ENCODE data around the gene SIGMAR1. TPM values are rescaled to one million over a fixed set of nuclear protein-coding genes. Genes with fewer than 3 reads are reported as not detected.
"Not testable (repeated sequence)": the region's sequence is repeated elsewhere in the genome, so short reads cannot be mapped to it uniquely, and the experiment has no call there.

SIGMAR1 gene
- total RNA-seq, 1 experiment from 2014 or later = 138 TPM

DNA sequence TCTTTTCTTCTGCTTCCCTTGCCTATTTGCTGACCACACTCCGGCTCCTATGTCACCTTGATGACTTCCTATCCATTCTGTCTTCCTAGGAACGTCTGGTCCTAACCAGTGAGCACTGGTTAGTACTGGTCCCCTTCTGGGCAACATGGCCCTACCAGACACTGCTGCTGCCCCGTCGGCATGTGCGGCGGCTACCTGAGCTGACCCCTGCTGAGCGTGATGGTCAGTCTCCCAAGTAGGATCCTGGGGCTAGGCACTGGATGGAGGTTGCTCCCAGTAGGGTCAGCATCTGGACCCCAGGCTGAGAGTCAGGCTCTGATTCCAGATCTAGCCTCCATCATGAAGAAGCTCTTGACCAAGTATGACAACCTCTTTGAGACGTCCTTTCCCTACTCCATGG is 11.1 kb upstream of the SIGMAR1 start:
- no peaks in the 10 kb centered on the region for H3K27me3 ChIP-seq (ENCODE audit: control insufficient read depth, insufficient read depth, low read length)
- DNase-seq = no peak
- H3K36me3 ChIP-seq (replicated peaks; ENCODE audit: control insufficient read depth, insufficient read depth, low read length) = peaks cover 15% of the 10 kb centered on the region
- H3K4me3 ChIP-seq (ENCODE audit: insufficient read depth, low read depth, low read length) = no peak overlapping the region

DNA sequence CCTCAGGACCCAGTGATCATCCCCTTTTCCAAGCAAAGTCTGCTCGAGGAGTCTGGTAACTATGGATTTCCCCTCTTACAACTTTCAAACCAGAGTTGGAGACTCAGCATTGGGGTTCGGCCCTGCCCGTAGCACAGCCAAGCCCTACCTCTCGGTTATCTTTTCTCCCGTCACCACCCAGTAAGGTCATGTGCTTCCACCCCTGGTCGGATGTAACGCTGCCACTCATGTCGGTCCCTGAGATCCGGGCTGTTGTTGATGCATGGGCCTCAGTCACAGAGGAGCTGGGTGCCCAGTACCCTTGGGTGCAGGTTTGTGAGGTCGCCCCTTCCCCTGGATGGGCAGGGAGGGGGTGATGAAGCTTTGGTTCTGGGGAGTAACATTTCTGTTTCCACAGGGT is 10.1 kb upstream of the SIGMAR1 start:
- Histone ChIP-seq H3K27me3 (ENCODE audit: control insufficient read depth, insufficient read depth, low read length) (no peaks in the 10 kb centered on the region), H3K4me3 (ENCODE audit: insufficient read depth, low read depth, low read length) (peak overlapping the region; percentile 80; the same call in 1 of the 2 replicates), H3K36me3 (replicated peaks; ENCODE audit: control insufficient read depth, insufficient read depth, low read length) (peaks cover 15% of the 10 kb centered on the region)
- peak; percentile 17 for DNase-seq

DNA sequence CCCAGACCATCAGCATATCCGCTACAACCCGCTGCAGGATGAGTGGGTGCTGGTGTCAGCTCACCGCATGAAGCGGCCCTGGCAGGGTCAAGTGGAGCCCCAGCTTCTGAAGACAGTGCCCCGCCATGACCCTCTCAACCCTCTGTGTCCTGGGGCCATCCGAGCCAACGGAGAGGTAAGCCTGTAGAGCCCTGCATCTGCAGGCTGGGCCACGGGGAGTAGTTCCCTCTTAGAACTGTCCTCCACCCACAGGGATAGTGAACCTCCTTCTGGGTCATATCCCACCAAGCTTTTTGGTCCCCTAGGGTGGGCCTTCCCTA is 9.5 kb upstream of the SIGMAR1 start:
- no peaks in the 10 kb centered on the region for H3K27me3 ChIP-seq (ENCODE audit: control insufficient read depth, insufficient read depth, low read length)
- peaks cover 15% of the 10 kb centered on the region for H3K36me3 ChIP-seq (replicated peaks; ENCODE audit: control insufficient read depth, insufficient read depth, low read length)
- DNase-seq = no peak
- H3K4me3 ChIP-seq (ENCODE audit: insufficient read depth, low read depth, low read length) = peak overlapping the region; percentile 80

- peak within 1 kb of the TSS; percentile 80 for H3K4me3 ChIP-seq (ENCODE audit: insufficient read depth, low read depth, low read length)
- peaks cover 15% of the 10 kb centered on the region for H3K36me3 ChIP-seq (replicated peaks; ENCODE audit: control insufficient read depth, insufficient read depth, low read length)
- H3K27me3 ChIP-seq (ENCODE audit: control insufficient read depth, insufficient read depth, low read length) = no peaks in the 10 kb centered on the region
- DNase-seq = peak; percentile 99
Measured at GRCh38 chr9:34646211-34647083, 8.9 kb upstream of the SIGMAR1 start, which contains the start of gene GALT. Gene GALT (plus strand): TSS chr9:34646675. CDS start chr9:34646705, 30 bp downstream.

GRCh38 chr9:34644766-34645314 is 7.3 kb upstream of the SIGMAR1 start:
- Histone ChIP-seq H3K36me3 (replicated peaks; ENCODE audit: control insufficient read depth, insufficient read depth, low read length) (peaks cover 15% of the 10 kb centered on the region), H3K27me3 (ENCODE audit: control insufficient read depth, insufficient read depth, low read length) (no peaks in the 10 kb centered on the region), H3K4me3 (ENCODE audit: insufficient read depth, low read depth, low read length) (no peak overlapping the region)
- peak; percentile 53 for DNase-seq

DNA sequence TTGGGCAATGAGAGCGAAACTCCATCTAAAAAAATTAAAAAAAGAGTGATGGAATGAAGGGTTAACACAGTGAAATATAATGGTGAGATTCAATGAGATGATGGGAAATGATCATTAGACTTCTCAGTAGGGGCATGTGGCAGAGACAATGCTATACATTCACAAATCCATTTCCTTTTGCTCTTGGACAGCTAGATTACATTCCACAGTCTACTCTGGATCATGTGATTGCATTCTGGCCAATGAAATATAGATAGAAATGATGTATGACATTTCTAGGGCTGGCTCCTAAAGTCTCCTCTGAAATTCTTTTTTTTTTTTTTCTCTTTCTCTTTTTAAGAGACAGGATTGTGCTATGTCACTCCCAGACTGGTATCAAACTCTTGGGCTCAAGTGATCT is 5.1 kb upstream of the SIGMAR1 start:
- no peaks in the 10 kb centered on the region for H3K36me3 ChIP-seq (replicated peaks; ENCODE audit: control insufficient read depth, insufficient read depth, low read length)
- H3K27me3 ChIP-seq (ENCODE audit: control insufficient read depth, insufficient read depth, low read length) = no peaks in the 10 kb centered on the region
- no peak overlapping the region for H3K4me3 ChIP-seq (ENCODE audit: insufficient read depth, low read depth, low read length)
- DNase-seq = no peak

- not testable (repeated sequence) for H3K27me3 ChIP-seq (ENCODE audit: control insufficient read depth, insufficient read depth, low read length); H3K4me3 ChIP-seq (ENCODE audit: insufficient read depth, low read depth, low read length); DNase-seq; H3K36me3 ChIP-seq (replicated peaks; ENCODE audit: control insufficient read depth, insufficient read depth, low read length)
Measured at GRCh38 chr9:34639322-34639721, 1.7 kb upstream of the SIGMAR1 start.

- no peak for DNase-seq
- Histone ChIP-seq H3K36me3 (replicated peaks; ENCODE audit: control insufficient read depth, insufficient read depth, low read length) (peaks cover 3% of the 10 kb centered on the region), H3K4me3 (ENCODE audit: insufficient read depth, low read depth, low read length) (peak overlapping the region; percentile 96), H3K27me3 (ENCODE audit: control insufficient read depth, insufficient read depth, low read length) (peaks cover 7% of the 10 kb centered on the region)
Measured at GRCh38 chr9:34638138-34638445, 505 bp upstream of the SIGMAR1 start.

- peaks cover 12% of the 10 kb centered on the region for H3K27me3 ChIP-seq (ENCODE audit: control insufficient read depth, insufficient read depth, low read length)
- peaks cover 3% of the 10 kb centered on the region for H3K36me3 ChIP-seq (replicated peaks; ENCODE audit: control insufficient read depth, insufficient read depth, low read length)
- H3K4me3 ChIP-seq (ENCODE audit: insufficient read depth, low read depth, low read length) = peak overlapping the region; percentile 96
- no peak for DNase-seq
Measured at GRCh38 chr9:34636791-34637355, 714 bp downstream of the SIGMAR1 start.

DNA sequence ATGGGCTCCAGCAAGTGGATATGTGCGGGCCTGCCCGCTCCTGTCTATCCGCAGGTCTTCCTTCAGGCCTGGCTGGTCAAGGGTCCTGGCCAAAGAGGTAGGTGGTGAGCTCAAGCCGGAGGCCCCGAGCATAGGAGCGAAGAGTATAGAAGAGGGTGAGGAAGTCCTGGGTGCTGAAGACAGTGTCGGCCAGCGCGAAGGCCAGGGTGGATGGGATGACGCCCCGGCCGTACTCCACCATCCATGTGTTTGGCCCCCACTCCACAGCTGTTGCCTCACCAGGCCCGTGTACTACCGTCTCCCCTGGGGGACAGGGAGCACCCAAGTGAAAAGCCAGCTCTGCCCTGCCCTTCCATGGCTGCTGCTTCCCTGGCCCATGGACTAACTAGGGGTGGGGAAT is 2.0 kb downstream of the SIGMAR1 start:
- Histone ChIP-seq H3K36me3 (replicated peaks; ENCODE audit: control insufficient read depth, insufficient read depth, low read length) (peaks cover 3% of the 10 kb centered on the region), H3K4me3 (ENCODE audit: insufficient read depth, low read depth, low read length) (no peak overlapping the region), H3K27me3 (ENCODE audit: control insufficient read depth, insufficient read depth, low read length) (peaks cover 25% of the 10 kb centered on the region)
- DNase-seq = no peak

- no peak for DNase-seq
- Histone ChIP-seq H3K27me3 (ENCODE audit: control insufficient read depth, insufficient read depth, low read length) (peaks cover 34% of the 10 kb centered on the region), H3K36me3 (replicated peaks; ENCODE audit: control insufficient read depth, insufficient read depth, low read length) (peaks cover 3% of the 10 kb centered on the region), H3K4me3 (ENCODE audit: insufficient read depth, low read depth, low read length) (no peak overlapping the region)
Measured at GRCh38 chr9:34634551-34635248, 2.9 kb downstream of the SIGMAR1 start.

- peak; percentile 89 for DNase-seq
- Histone ChIP-seq H3K4me3 (ENCODE audit: insufficient read depth, low read depth, low read length) (no peak overlapping the region), H3K27me3 (ENCODE audit: control insufficient read depth, insufficient read depth, low read length) (peaks cover 40% of the 10 kb centered on the region), H3K36me3 (replicated peaks; ENCODE audit: control insufficient read depth, insufficient read depth, low read length) (peaks cover 3% of the 10 kb centered on the region)
Measured at GRCh38 chr9:34633851-34634550, 3.6 kb downstream of the SIGMAR1 start.

GRCh38 chr9:34633166-34633565 is 4.4 kb downstream of the SIGMAR1 start:
- no peak for DNase-seq
- Histone ChIP-seq H3K27me3 (ENCODE audit: control insufficient read depth, insufficient read depth, low read length) (peaks cover 48% of the 10 kb centered on the region), H3K4me3 (ENCODE audit: insufficient read depth, low read depth, low read length) (no peak overlapping the region)

DNA sequence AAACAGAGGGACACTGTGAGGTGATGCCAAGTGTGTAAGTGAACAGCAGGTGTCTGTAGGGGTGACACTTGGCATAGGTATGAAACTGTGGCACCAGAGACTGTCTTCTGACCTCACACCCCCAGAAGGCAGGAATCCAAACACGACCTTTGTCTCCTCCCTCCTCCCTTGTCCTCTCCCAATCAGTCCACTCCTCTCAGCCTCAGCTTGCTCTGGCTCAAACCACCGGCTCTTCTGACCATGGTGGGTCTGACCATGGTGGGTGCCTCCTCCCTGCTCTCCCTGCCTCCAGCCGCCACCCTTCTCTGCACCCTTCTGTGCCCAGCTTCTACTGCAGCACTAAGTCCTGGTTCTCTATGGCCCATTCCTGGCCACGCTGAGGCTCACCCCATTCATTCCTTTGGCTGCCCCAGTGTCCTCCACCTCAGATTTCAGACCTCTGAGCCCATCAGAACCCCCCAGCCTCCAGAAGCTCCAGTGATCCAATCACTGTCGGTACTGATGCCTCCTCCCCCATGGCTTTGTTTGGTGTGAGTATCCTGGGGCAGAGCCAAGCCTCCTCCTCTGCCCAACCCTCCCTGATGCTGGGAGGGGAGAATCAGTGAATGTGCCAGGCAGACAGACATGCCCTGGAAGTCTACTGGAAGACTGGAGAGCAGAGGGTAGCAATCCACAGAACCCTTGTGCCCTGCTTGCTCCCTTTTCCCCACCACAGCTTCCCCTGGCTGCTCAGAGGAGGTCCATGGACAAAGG is 7.0 kb downstream of the SIGMAR1 start:
- no peak overlapping the region for H3K4me3 ChIP-seq (ENCODE audit: insufficient read depth, low read depth, low read length)
- H3K36me3 ChIP-seq (replicated peaks; ENCODE audit: control insufficient read depth, insufficient read depth, low read length) = peaks cover 3% of the 10 kb centered on the region
- no peak for DNase-seq
- peaks cover 69% of the 10 kb centered on the region for H3K27me3 ChIP-seq (ENCODE audit: control insufficient read depth, insufficient read depth, low read length)

More at GRCh38 chr9:34633166-34633565, 4.4 kb downstream of the SIGMAR1 start:
- peaks cover 3% of the 10 kb centered on the region for H3K36me3 ChIP-seq (replicated peaks; ENCODE audit: control insufficient read depth, insufficient read depth, low read length)
